Astrocyte (in vitro differentiated cells and primary cell): Measurements from ENCODE around the gene STUB1. TPM values are rescaled to one million over a fixed set of nuclear protein-coding genes. Genes with fewer than 3 reads are reported as not detected.

Experiments
- DNase-seq: peaks from one replicate; pipeline ENCODE4 v3.0.0-alpha.2; 2010; ENCODE audit warnings: low read depth
- FAIRE-seq: peaks from 2 replicates; lab custom pipeline; 2011; peaks lifted over from hg19 to GRCh38; lab: Jason Lieb, UNC
- H2AFZ ChIP-seq: 2 replicates; pipeline ENCODE4 v1.6.0; 2012; ENCODE audit warnings: low read depth, low read length, inconsistent platforms
- H3K27ac ChIP-seq: 2 replicates; pipeline ENCODE4 v1.5.1; 2011; ENCODE audit warnings: low read depth, low read length, inconsistent platforms
- H3K27me3 ChIP-seq: 2 replicates; pipeline ENCODE4 v1.6.0; 2011; ENCODE audit warnings: low read length, inconsistent platforms; ENCODE audit not compliant: insufficient read depth
- H3K36me3 ChIP-seq: 2 replicates; pipeline ENCODE4 v1.5.1; 2011; ENCODE audit warnings: low read length, inconsistent platforms; ENCODE audit not compliant: insufficient read depth
- H3K4me1 ChIP-seq: 2 replicates; pipeline ENCODE4 v1.5.1; 2011; ENCODE audit warnings: low read length, inconsistent platforms; ENCODE audit not compliant: insufficient read depth
- H3K4me2 ChIP-seq: 2 replicates; pipeline ENCODE4 v1.6.0; 2012; ENCODE audit warnings: low read length, inconsistent platforms
- H3K4me3 ChIP-seq: 2 replicates; pipeline ENCODE4 v1.5.1; 2011; ENCODE audit warnings: low read depth, mild to moderate bottlenecking, low read length, inconsistent platforms; ENCODE audit not compliant: insufficient read depth
- H3K79me2 ChIP-seq: 2 replicates; pipeline ENCODE4 v1.6.0; 2012; ENCODE audit warnings: mild to moderate bottlenecking, low read length, inconsistent platforms; ENCODE audit not compliant: insufficient read depth
- H3K9ac ChIP-seq: 2 replicates; pipeline ENCODE4 v1.6.0; 2012; ENCODE audit warnings: mild to moderate bottlenecking, low read length, inconsistent platforms
- H3K9me3 ChIP-seq: 2 replicates; pipeline ENCODE4 v1.5.1; 2012; ENCODE audit warnings: low read depth, mild to moderate bottlenecking, low read length, inconsistent platforms; ENCODE audit not compliant: insufficient read depth
- H4K20me1 ChIP-seq: 2 replicates; pipeline ENCODE4 v1.6.0; 2012; ENCODE audit warnings: low read length, inconsistent platforms; ENCODE audit not compliant: insufficient read depth
- H3K27ac Mint-ChIP-seq: one replicate; pipeline ENCODE4 v1.8.0; 2021; ENCODE audit warnings: mild to moderate bottlenecking, mixed read lengths; ENCODE audit not compliant: unreplicated experiment
- H3K27me3 Mint-ChIP-seq: one replicate; pipeline ENCODE4 v1.8.0; 2021; ENCODE audit warnings: low read depth, mixed read lengths; ENCODE audit not compliant: unreplicated experiment
- H3K36me3 Mint-ChIP-seq: one replicate; pipeline ENCODE4 v1.8.0; 2021; ENCODE audit warnings: low read depth, mixed read lengths; ENCODE audit not compliant: unreplicated experiment
- H3K4me1 Mint-ChIP-seq: one replicate; pipeline ENCODE4 v1.8.0; 2021; ENCODE audit warnings: low read depth, mixed read lengths; ENCODE audit not compliant: unreplicated experiment
- H3K4me3 Mint-ChIP-seq: one replicate; pipeline ENCODE4 v1.8.0; 2021; ENCODE audit warnings: mild to moderate bottlenecking, moderate library complexity, mixed read lengths; ENCODE audit not compliant: unreplicated experiment
- H3K9me3 Mint-ChIP-seq: one replicate; pipeline ENCODE4 v1.8.0; 2021; ENCODE audit warnings: mild to moderate bottlenecking, mixed read lengths; ENCODE audit not compliant: unreplicated experiment
- EZH2 ChIP-seq: IDR thresholded peaks from 2 replicates; pipeline ENCODE4 v1.6.1; 2012; ENCODE audit warnings: mild to moderate bottlenecking, low read length, inconsistent platforms; ENCODE audit not compliant: insufficient read depth
- total RNA-seq: library from RNA; stranded (reverse); gene quantifications from 2 replicates; pipeline ENCODE4 v1.2.1, GENCODE V29; 2021
- TF ChIP-seq, protein P1 (sequence below): IDR thresholded peaks from 2 replicates; pipeline ENCODE4 v1.5.1; 2011; ENCODE audit warnings: low read depth, mild to moderate bottlenecking, inconsistent platforms, low read length, moderate library complexity; ENCODE audit not compliant: insufficient read depth

The STUB1 gene
- total RNA-seq, 1 donor from 2014 or later = 140 TPM

DNA sequence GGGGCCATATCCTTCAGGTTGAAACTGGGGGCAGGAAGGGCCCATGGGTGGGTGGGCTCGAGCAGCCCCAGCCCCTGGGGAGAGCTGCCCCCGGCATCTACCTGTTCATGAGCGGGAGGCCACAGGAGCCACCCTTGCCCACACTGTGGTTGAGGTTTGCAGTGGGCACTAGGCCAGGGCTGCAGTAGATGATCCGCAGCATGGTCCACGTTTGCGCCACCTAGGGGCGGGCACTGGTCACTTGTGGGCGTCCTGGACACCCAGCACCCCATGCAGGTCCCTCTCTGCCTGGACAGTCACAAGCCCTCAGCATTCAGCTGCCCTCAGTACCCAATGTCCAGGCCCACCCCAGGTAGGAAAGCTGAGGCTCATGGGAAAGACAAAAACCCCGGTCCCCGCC, 5.8 kb downstream of the STUB1 start:
- no peaks in the 10 kb centered on the region for H3K9me3 ChIP-seq
- no peak overlapping the region for H3K4me3 ChIP-seq
- H3K27me3 ChIP-seq = no peaks in the 10 kb centered on the region
- H3K27ac ChIP-seq = no peak overlapping the region
- TF ChIP-seq EZH2 = no peak
- TF ChIP-seq, protein P1, sequence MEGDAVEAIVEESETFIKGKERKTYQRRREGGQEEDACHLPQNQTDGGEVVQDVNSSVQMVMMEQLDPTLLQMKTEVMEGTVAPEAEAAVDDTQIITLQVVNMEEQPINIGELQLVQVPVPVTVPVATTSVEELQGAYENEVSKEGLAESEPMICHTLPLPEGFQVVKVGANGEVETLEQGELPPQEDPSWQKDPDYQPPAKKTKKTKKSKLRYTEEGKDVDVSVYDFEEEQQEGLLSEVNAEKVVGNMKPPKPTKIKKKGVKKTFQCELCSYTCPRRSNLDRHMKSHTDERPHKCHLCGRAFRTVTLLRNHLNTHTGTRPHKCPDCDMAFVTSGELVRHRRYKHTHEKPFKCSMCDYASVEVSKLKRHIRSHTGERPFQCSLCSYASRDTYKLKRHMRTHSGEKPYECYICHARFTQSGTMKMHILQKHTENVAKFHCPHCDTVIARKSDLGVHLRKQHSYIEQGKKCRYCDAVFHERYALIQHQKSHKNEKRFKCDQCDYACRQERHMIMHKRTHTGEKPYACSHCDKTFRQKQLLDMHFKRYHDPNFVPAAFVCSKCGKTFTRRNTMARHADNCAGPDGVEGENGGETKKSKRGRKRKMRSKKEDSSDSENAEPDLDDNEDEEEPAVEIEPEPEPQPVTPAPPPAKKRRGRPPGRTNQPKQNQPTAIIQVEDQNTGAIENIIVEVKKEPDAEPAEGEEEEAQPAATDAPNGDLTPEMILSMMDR = peak; percentile 19
- peaks cover 14% of the 10 kb centered on the region for H3K4me1 Mint-ChIP-seq
- H3K36me3 Mint-ChIP-seq = peaks cover 10% of the 10 kb centered on the region
- H4K20me1 ChIP-seq = peaks cover 26% of the 10 kb centered on the region
- no peak overlapping the region for H2AFZ ChIP-seq
- H3K79me2 ChIP-seq = peaks cover 70% of the 10 kb centered on the region
- no peak for DNase-seq
- H3K27ac Mint-ChIP-seq = no peak overlapping the region
- peaks cover 30% of the 10 kb centered on the region for H3K4me1 ChIP-seq
- FAIRE-seq = no peak
- H3K4me2 ChIP-seq = no peak overlapping the region
- peaks cover 3% of the 10 kb centered on the region for H3K27me3 Mint-ChIP-seq
- H3K36me3 ChIP-seq = peaks cover 3% of the 10 kb centered on the region
- H3K9ac ChIP-seq = no peak overlapping the region
- no peaks in the 10 kb centered on the region for H3K9me3 Mint-ChIP-seq
- H3K4me3 Mint-ChIP-seq = peak overlapping the region; percentile 67

DNA sequence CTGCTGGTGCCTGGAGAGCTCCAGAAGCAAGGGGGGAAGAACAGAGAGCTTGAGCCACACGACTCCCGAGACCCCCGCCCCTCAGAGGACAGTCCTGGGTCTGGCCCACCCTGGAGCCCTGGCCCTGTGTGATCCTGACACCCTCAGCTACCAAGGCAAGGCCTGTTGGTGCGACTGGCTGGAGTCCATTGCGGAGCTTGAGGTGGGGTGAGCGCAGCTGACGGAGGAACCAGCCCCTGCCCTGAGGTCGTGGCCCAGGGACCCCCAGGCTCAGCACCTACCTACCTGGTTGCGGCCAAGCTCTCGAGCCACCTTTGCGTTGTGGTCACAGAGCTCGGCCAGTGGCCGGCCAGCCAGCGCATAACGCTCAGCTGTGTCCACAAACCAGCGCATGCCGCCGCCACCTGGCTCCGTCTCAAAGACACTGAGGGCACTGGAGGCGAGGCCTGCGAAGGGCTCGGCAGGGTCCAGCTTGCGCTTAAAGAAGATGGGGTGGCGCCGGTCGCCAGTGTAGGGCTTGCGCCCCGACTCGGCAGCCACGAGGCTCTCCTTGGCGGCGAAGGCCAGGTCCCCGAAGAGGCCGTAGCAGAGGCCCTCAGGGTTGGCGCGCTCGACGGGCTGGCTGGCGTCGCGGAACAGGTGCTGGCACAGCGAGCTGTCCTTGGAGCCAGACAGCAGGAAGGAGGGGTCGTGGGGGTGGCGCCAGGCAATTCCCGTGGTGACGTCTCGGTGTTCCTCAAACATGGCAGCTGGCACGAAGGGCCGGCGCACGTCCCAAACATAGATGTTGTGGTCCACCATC, 6.5 kb downstream of the STUB1 start:
- H4K20me1 ChIP-seq = peaks cover 20% of the 10 kb centered on the region
- TF ChIP-seq, protein P1 = no peak
- no peaks in the 10 kb centered on the region for H3K9me3 ChIP-seq
- H3K79me2 ChIP-seq = peaks cover 63% of the 10 kb centered on the region
- peaks cover 10% of the 10 kb centered on the region for H3K4me1 Mint-ChIP-seq
- H3K36me3 ChIP-seq = peaks cover 3% of the 10 kb centered on the region
- no peak overlapping the region for H3K4me3 Mint-ChIP-seq
- H3K9me3 Mint-ChIP-seq = no peaks in the 10 kb centered on the region
- H3K27me3 Mint-ChIP-seq = peaks cover 4% of the 10 kb centered on the region
- FAIRE-seq (no peak), DNase-seq (no peak)
- peaks cover 6% of the 10 kb centered on the region for H3K36me3 Mint-ChIP-seq
- no peaks in the 10 kb centered on the region for H3K27me3 ChIP-seq
- no peak overlapping the region for H3K4me3 ChIP-seq
- H3K27ac ChIP-seq = no peak overlapping the region
- H3K9ac ChIP-seq = no peak overlapping the region
- no peak overlapping the region for H3K4me2 ChIP-seq
- peaks cover 23% of the 10 kb centered on the region for H3K4me1 ChIP-seq
- H2AFZ ChIP-seq = no peak overlapping the region
- H3K27ac Mint-ChIP-seq = no peak overlapping the region

DNA sequence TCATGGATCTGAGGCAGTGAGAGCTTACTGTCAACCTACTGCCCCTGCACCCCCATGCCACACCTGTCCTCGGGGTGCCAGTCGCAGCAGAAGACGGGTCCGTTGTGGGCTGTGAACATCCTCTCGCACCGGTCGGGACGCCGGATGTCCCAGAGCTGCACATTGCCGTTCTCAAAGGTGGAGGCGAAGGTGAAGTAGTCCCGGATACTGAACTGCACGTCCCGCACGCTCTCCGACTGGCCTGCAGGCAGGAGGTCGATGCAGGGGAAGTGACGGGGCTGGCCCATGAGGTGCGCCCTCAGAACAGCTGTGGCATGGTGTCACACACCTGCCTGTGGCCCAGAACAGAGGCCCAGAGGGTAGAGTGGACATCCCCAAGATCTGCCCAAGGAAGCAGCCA, 7.3 kb downstream of the STUB1 start:
- Histone ChIP-seq H3K4me3 (no peak overlapping the region), H3K4me2 (no peak overlapping the region), H3K27ac (no peak overlapping the region), H3K79me2 (peaks cover 55% of the 10 kb centered on the region), H3K9ac (no peak overlapping the region), H3K27me3 (no peaks in the 10 kb centered on the region), H2AFZ (no peak overlapping the region), H4K20me1 (peaks cover 11% of the 10 kb centered on the region), H3K36me3 (no peaks in the 10 kb centered on the region), H3K4me1 (peaks cover 17% of the 10 kb centered on the region), H3K9me3 (no peaks in the 10 kb centered on the region)
- Mint-ChIP-seq H3K4me1 (peaks cover 5% of the 10 kb centered on the region), H3K4me3 (no peak overlapping the region), H3K36me3 (peaks cover 2% of the 10 kb centered on the region), H3K27ac (no peak overlapping the region), H3K9me3 (no peaks in the 10 kb centered on the region), H3K27me3 (peaks cover 5% of the 10 kb centered on the region)
- FAIRE-seq = no peak
- DNase-seq = no peak
- TF ChIP-seq EZH2 = no peak
- TF ChIP-seq, protein P1 = no peak
